GM12864 (cell line): Measurements from ENCODE around the gene PGF.
A peak's percentile ranks its signal among the peaks of the same experiment; 100 is the strongest.
"Not testable (repeated sequence)": the region's sequence is repeated elsewhere in the genome, so short reads cannot be mapped to it uniquely, and the experiment has no call there.

Source experiments
- DNase-seq: peaks from one replicate; pipeline ENCODE4 v3.0.0-alpha.2; 2011; ENCODE audit warnings: low read depth
- H3K4me3 ChIP-seq: 2 replicates; pipeline ENCODE4 v1.5.1; 2011; ENCODE audit warnings: mild to moderate bottlenecking, low read depth, low read length, control low read depth
- CTCF ChIP-seq: IDR thresholded peaks from 2 replicates; pipeline ENCODE4 v1.5.1; 2011; ENCODE audit warnings: low read depth, mild to moderate bottlenecking, moderate library complexity, low read length, control low read depth, inconsistent platforms; ENCODE audit errors: missing control alignments

Gene PGF

GRCh38 chr14:74955229-74956026 lies at the start of gene PGF:
TSS of gene PGF (minus strand) at chr14:74955597. CDS start at chr14:74955242, 355 bp downstream.
- no peak for DNase-seq
- no peak for TF ChIP-seq CTCF
- H3K4me3 ChIP-seq, result peak within 1 kb of the TSS; percentile 41

- no peak for DNase-seq
- no peak for TF ChIP-seq CTCF
- H3K4me3 ChIP-seq, result peak overlapping the region; percentile 82
Observed at GRCh38 chr14:75003250-75004027, 48.0 kb upstream of the PGF start.

- no peak for TF ChIP-seq CTCF
- peak within 1 kb of the TSS; percentile 82 for H3K4me3 ChIP-seq
- DNase-seq, result peak; percentile 95
Observed at GRCh38 chr14:75002392-75003249, 47.2 kb upstream of the PGF start, which contains the start of gene EIF2B2. TSS of gene EIF2B2 (plus strand) at chr14:75002921. CDS start at chr14:75002991, 70 bp downstream.

GRCh38 chr14:75001899-75002298 lies 46.5 kb upstream of the PGF start:
- no peak for DNase-seq

GRCh38 chr14:75001261-75001660 lies 45.9 kb upstream of the PGF start:
- no peak for TF ChIP-seq CTCF
- DNase-seq, result no peak
- no peak overlapping the region for H3K4me3 ChIP-seq

More at GRCh38 chr14:75001899-75002298, 46.5 kb upstream of the PGF start:
- H3K4me3 ChIP-seq, result peak overlapping the region; percentile 82
- TF ChIP-seq CTCF, result no peak

GRCh38 chr14:74995781-74996180 lies 40.4 kb upstream of the PGF start:
- DNase-seq, H3K4me3 ChIP-seq: not testable (repeated sequence)

GRCh38 chr14:74994182-74994581 lies 38.8 kb upstream of the PGF start:
- H3K4me3 ChIP-seq, DNase-seq: not testable (repeated sequence)
